ENCODE results near the gene WDFY2. TPM values are rescaled to one million over a fixed set of nuclear protein-coding genes. Genes with fewer than 3 reads are reported as not detected.

Gene WDFY2
- total and polyA plus RNA-seq, 2 experiments from 2014 or later, result 11.4 to 24.0 TPM

DNA sequence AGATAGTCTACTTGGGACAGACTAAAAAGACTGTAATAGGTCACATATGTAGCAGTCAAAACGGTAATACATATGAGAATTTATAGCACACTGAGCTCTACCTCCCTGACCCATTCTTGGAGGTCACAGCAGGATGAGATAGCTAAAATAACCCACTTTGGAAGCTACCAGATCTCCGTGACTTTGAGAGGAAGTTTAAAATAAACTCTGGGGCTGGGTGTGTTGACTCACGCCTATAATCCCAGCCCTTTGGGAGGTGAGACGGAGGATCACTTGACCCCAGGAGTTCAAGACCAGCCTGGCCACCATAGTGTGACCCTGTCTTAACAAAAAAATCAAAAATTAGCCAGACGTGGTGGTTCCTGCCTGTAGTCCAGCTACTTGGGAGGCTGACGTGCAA lies 174.4 kb downstream of the WDFY2 start:
- no peaks in the 10 kb centered on the region for H3K9me3 Mint-ChIP-seq
- H3K4me1 ChIP-seq (ENCODE audit: insufficient read depth), result no peaks in the 10 kb centered on the region
- DNase-seq (ENCODE audit: low spot score) (no peak), ATAC-seq (no peak)
- H3K27me3 ChIP-seq (ENCODE audit: insufficient read depth), result no peaks in the 10 kb centered on the region
- peaks cover 60% of the 10 kb centered on the region for H3K36me3 Mint-ChIP-seq (ENCODE audit: low read depth)
- no peaks in the 10 kb centered on the region for H3K79me2 ChIP-seq (replicated peaks; ENCODE audit: insufficient read depth)
- H3K9me2 ChIP-seq (ENCODE audit: insufficient read depth), result no peaks in the 10 kb centered on the region
- peaks cover 34% of the 10 kb centered on the region for H3K36me3 ChIP-seq (ENCODE audit: insufficient read depth)
- H3K4me3 ChIP-seq, result no peak overlapping the region
- no peak overlapping the region for H3K4me3 Mint-ChIP-seq
- no peak overlapping the region for H3K4me2 ChIP-seq
- H3K27me3 Mint-ChIP-seq (ENCODE audit: insufficient read depth, low read depth, poor library complexity), result peaks cover 3% of the 10 kb centered on the region
- no peak overlapping the region for H3K27ac ChIP-seq (ENCODE audit: low read depth)
- H3K27ac Mint-ChIP-seq, result no peak overlapping the region
- peaks cover 3% of the 10 kb centered on the region; the same call in 1 of the 2 replicates for H3F3A ChIP-seq (replicated peaks; ENCODE audit: low read depth)
- H2AFZ ChIP-seq, result no peak overlapping the region
- no peaks in the 10 kb centered on the region; the same call in none of the 2 replicates for H4K20me1 ChIP-seq (replicated peaks; ENCODE audit: insufficient read depth)
- no peak for TF ChIP-seq REST (IDR thresholded peaks at IDR 0.05; ENCODE audit: unreplicated experiment)
- TF ChIP-seq EZH2 (IDR thresholded peaks at IDR 0.05; ENCODE audit: low read depth, unreplicated experiment), result no peak
- no peak for TF ChIP-seq ZNF331 (CRISPR knock-in tag; IDR thresholded peaks at IDR 0.05; ENCODE audit: low read depth)
- no peak for TF ChIP-seq ZNF114 (CRISPR knock-in tag; IDR thresholded peaks at IDR 0.05)
- TF ChIP-seq CTCF (conservative IDR thresholded peaks at IDR 0.05; ENCODE audit: low read depth in 2 of 2), result no peak
- TF ChIP-seq POLR2AphosphoS5 (IDR thresholded peaks at IDR 0.05; ENCODE audit: low read depth), result no peak
- TF ChIP-seq, protein P1, sequence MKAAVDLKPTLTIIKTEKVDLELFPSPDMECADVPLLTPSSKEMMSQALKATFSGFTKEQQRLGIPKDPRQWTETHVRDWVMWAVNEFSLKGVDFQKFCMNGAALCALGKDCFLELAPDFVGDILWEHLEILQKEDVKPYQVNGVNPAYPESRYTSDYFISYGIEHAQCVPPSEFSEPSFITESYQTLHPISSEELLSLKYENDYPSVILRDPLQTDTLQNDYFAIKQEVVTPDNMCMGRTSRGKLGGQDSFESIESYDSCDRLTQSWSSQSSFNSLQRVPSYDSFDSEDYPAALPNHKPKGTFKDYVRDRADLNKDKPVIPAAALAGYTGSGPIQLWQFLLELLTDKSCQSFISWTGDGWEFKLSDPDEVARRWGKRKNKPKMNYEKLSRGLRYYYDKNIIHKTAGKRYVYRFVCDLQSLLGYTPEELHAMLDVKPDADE (IDR thresholded peaks at IDR 0.05), result no peak
- TF ChIP-seq, protein P2, sequence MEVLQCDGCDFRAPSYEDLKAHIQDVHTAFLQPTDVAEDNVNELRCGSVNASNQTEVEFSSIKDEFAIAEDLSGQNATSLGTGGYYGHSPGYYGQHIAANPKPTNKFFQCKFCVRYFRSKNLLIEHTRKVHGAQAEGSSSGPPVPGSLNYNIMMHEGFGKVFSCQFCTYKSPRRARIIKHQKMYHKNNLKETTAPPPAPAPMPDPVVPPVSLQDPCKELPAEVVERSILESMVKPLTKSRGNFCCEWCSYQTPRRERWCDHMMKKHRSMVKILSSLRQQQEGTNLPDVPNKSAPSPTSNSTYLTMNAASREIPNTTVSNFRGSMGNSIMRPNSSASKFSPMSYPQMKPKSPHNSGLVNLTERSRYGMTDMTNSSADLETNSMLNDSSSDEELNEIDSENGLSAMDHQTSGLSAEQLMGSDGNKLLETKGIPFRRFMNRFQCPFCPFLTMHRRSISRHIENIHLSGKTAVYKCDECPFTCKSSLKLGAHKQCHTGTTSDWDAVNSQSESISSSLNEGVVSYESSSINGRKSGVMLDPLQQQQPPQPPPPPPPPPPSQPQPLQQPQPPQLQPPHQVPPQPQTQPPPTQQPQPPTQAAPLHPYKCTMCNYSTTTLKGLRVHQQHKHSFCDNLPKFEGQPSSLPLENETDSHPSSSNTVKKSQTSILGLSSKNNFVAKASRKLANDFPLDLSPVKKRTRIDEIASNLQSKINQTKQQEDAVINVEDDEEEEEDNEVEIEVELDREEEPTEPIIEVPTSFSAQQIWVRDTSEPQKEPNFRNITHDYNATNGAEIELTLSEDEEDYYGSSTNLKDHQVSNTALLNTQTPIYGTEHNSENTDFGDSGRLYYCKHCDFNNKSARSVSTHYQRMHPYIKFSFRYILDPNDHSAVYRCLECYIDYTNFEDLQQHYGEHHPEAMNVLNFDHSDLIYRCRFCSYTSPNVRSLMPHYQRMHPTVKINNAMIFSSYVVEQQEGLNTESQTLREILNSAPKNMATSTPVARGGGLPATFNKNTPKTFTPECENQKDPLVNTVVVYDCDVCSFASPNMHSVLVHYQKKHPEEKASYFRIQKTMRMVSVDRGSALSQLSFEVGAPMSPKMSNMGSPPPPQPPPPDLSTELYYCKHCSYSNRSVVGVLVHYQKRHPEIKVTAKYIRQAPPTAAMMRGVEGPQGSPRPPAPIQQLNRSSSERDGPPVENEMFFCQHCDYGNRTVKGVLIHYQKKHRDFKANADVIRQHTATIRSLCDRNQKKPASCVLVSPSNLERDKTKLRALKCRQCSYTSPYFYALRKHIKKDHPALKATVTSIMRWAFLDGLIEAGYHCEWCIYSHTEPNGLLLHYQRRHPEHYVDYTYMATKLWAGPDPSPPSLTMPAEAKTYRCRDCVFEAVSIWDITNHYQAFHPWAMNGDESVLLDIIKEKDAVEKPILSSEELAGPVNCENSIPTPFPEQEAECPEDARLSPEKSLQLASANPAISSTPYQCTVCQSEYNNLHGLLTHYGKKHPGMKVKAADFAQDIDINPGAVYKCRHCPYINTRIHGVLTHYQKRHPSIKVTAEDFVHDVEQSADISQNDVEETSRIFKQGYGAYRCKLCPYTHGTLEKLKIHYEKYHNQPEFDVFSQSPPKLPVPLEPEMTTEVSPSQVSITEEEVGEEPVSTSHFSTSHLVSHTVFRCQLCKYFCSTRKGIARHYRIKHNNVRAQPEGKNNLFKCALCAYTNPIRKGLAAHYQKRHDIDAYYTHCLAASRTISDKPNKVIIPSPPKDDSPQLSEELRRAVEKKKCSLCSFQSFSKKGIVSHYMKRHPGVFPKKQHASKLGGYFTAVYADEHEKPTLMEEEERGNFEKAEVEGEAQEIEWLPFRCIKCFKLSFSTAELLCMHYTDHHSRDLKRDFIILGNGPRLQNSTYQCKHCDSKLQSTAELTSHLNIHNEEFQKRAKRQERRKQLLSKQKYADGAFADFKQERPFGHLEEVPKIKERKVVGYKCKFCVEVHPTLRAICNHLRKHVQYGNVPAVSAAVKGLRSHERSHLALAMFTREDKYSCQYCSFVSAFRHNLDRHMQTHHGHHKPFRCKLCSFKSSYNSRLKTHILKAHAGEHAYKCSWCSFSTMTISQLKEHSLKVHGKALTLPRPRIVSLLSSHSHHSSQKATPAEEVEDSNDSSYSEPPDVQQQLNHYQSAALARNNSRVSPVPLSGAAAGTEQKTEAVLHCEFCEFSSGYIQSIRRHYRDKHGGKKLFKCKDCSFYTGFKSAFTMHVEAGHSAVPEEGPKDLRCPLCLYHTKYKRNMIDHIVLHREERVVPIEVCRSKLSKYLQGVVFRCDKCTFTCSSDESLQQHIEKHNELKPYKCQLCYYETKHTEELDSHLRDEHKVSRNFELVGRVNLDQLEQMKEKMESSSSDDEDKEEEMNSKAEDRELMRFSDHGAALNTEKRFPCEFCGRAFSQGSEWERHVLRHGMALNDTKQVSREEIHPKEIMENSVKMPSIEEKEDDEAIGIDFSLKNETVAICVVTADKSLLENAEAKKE (CRISPR knock-in tag; IDR thresholded peaks at IDR 0.05), result no peak
- no peak for TF ChIP-seq NANOG (IDR thresholded peaks at IDR 0.05; ENCODE audit: borderline replicate concordance)
- TF ChIP-seq STAT1 (IDR thresholded peaks at IDR 0.05; ENCODE audit: unreplicated experiment), result no peak
- TF ChIP-seq JUNB (IDR thresholded peaks at IDR 0.05; ENCODE audit: unreplicated experiment), result no peak
- TF ChIP-seq EZH2phosphoT487 (IDR thresholded peaks at IDR 0.05; ENCODE audit: unreplicated experiment), result no peak
- no peak for TF ChIP-seq CREB1 (CRISPR knock-in tag; IDR thresholded peaks at IDR 0.05; ENCODE audit: low read depth)
- H3K4me1 Mint-ChIP-seq, result no peaks in the 10 kb centered on the region
